GM18861 (cell line): ENCODE measurements around the gene ABCB8.
"Not testable (repeated sequence)": the region's sequence is repeated elsewhere in the genome, so short reads cannot be mapped to it uniquely, and the experiment has no call there.

ENCODE experiments used
- ATAC-seq: cut with Tn5 transposase; IDR thresholded peaks from one replicate; pipeline ENCODE4 v1.9.1; 2021; ENCODE audit not compliant: unreplicated experiment

Gene ABCB8

GRCh38 chr7:150997817-150998216 is 30.4 kb upstream of the ABCB8 start:
- ATAC-seq = no peak

DNA sequence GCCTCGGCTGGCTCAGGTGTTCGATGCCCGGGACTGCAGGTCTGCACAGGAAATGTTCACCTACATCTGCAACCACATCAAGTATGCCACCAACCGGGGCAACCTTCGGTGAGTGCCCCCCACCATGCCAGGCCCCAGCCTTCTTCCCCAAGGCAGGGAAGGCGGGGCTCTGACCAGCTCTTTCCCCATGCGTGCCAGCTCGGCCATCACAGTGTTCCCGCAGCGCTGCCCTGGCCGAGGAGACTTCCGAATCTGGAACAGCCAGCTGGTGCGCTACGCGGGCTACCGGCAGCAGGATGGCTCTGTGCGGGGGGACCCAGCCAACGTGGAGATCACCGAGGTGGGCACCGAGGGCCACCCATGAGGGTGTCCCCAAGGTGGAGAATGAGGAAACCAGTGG is 29.9 kb upstream of the ABCB8 start:
- no peak for ATAC-seq

DNA sequence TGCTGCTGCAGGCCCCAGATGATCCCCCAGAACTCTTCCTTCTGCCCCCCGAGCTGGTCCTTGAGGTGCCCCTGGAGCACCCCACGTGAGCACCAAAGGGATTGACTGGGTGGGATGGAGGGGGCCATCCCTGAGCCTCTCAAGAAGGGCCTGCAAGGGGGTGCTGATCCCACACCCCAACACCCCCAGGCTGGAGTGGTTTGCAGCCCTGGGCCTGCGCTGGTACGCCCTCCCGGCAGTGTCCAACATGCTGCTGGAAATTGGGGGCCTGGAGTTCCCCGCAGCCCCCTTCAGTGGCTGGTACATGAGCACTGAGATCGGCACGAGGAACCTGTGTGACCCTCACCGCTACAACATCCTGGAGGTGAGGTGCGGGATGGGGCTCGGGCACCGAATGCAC is 29.2 kb upstream of the ABCB8 start:
- no peak for ATAC-seq

DNA sequence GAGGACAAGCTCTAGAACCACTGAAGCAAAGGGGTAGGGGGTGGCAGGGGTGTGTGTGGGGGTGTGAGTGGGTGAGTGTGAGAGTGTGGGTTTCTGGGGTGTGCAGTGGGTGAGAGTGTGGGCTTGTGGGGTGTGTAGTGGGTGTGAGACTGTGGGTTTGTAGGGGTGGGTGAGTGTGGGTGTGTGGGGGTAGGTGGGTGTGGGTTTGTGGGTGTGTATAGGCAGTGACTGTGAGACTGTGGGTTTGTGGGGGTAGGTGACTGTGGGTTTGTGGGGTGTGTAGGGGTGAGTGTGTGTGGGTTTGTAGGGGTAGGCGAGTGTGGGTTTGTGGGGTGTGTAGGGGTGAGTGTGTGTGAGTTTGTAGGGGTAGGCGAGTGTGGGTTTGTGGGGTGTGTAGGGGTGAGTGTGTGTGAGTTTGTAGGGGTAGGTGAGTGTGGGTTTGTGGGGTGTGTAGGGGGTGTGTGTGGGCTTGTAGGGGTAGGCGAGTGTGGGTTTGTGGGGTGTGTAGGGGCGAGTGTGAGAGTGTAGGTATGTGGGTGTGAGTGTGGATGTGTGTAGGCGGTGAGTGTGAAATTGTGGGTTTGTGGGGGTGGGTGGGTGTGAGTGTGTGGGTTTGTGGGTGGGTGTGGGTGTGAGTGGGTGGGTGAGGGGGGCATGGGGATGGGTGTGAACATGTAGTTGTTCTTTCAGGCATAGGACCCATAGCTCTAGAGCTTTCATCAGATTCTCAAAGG is 28.6 kb upstream of the ABCB8 start:
- ATAC-seq = no peak

GRCh38 chr7:151000897-151001495 is 27.3 kb upstream of the ABCB8 start:
- ATAC-seq = no peak

DNA sequence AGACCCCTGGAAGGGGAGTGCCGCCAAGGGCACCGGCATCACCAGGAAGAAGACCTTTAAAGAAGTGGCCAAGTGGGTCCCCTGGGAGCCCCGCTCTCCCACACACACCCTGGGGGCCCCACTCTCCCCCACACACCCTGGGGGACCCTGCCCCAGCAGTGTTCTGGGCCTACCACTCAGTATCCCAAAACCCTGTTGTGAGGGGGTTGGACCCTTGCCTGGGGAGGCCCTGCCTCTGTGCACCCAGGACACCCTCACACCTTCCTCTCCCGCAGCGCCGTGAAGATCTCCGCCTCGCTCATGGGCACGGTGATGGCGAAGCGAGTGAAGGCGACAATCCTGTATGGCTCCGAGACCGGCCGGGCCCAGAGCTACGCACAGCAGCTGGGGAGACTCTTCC is 26.7 kb upstream of the ABCB8 start:
- ATAC-seq = no peak

- no peak for ATAC-seq
These were observed 24.7 kb upstream of the ABCB8 start for GRCh38 chr7:151003572-151003971.

DNA sequence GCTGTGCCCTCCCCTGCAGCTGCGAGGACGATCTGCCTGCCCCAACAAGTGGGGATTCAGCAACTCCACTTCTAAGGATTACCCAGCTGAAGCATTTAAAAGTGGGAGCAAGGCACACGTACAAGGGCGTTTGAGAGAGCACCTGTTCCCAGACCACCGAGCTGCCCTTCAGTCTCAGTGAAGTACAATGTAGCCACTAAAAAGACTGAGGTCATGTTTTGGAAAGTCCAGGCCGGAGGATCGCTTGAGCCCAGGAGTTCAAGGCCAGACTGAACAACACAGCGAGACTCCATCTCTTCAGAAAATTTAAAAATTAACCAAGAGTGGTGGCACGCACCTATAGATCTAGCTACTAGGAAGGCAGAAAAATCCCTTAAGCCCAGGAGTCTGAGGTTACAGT is 22.7 kb upstream of the ABCB8 start:
- ATAC-seq = no peak

DNA sequence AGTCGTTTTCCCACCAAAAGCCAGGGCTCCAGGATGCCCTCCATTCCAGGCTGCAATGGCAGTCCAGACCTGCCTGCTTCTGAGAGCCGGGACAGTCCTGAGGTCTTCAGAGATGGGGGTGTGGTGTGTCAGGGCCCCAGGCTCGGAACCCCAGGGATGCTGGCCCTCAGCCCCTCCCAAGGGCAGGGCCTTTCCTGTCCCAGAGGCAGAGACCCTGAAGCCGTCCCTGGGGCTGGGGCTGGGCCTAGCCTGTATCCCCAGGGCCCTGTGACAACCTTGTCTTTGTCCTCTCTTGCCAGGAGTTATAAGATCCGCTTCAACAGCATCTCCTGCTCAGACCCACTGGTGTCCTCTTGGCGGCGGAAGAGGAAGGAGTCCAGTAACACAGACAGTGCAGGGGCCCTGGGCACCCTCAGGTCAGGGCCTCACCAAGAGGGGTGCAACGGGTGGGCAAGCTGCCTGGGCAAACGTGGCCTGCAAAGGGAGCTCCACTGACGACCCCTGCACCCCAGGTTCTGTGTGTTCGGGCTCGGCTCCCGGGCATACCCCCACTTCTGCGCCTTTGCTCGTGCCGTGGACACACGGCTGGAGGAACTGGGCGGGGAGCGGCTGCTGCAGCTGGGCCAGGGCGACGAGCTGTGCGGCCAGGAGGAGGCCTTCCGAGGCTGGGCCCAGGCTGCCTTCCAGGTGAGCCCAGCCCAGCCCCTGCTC is 21.5 kb upstream of the ABCB8 start:
- no peak for ATAC-seq

GRCh38 chr7:151007469-151007898 is 20.8 kb upstream of the ABCB8 start:
- no peak for ATAC-seq

GRCh38 chr7:151008143-151008510 is 20.1 kb upstream of the ABCB8 start:
- no peak for ATAC-seq

DNA sequence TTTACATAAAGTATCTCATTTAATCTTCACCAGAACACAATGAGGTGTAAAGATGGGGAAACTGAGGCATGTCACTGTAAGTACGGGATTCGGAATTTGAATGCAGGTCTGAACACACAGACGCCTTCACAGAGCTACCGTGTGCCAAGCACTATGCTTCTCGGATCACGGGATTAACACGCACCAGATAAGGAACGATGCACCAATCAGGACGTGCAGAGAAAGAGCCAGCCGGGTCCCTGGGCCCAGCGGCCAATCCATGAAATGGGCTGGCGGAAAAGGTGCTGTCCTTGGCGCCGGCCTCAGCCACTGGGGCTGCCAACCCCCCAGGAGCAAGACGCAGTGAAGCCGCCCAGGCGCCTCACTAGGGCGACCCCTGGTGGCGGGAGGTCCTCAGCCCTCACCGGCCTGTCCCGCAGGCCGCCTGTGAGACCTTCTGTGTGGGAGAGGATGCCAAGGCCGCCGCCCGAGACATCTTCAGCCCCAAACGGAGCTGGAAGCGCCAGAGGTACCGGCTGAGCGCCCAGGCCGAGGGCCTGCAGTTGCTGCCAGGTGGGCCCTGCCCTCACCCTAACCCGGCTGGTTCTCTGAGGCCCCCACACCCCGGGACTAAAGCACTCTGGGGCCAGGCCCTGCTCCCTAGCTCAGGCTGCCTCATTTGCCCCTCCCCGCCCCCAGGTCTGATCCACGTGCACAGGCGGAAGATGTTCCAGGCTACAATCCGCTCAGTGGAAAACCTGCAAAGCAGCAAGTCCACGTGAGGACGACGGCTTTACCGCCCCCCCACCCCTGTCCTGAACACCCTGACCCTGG is 19.5 kb upstream of the ABCB8 start:
- no peak for ATAC-seq

- ATAC-seq = no peak
These were observed 18.8 kb upstream of the ABCB8 start for GRCh38 chr7:151009327-151010036.

DNA sequence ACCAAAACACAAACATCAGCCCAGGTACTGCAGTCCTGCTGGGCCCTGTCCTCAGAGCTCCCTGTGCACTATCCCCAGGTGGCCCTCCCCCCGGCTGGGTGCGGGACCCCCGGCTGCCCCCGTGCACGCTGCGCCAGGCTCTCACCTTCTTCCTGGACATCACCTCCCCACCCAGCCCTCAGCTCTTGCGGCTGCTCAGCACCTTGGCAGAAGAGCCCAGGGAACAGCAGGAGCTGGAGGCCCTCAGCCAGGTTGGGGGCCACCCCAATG is 18.3 kb upstream of the ABCB8 start:
- no peak for ATAC-seq

DNA sequence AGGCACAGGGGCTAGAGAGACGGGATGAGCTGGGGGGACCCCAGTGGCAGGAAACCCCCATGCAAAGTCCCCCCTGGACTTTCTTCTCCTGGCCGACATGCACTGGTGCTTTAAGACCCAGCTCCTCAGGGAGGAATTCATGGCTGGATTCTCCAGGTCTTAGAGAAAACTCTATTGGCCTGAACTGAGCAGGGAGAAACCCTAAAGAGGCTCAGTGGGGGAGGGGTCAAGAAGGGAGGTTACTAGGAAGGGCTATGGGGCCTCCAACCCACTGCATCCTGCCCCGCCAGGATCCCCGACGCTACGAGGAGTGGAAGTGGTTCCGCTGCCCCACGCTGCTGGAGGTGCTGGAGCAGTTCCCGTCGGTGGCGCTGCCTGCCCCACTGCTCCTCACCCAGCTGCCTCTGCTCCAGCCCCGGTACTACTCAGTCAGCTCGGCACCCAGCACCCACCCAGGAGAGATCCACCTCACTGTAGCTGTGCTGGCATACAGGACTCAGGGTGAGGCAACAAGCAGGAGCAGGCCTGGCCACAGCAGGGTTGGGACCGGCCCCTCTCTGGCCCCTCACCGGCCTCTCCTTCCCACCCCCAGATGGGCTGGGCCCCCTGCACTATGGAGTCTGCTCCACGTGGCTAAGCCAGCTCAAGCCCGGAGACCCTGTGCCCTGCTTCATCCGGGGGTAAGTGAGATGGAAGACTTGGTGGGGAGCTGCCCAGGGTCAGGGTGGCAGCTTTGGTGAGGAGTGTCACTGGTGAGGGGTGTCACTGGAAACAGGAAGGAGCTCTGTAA is 17.7 kb upstream of the ABCB8 start:
- ATAC-seq = no peak

DNA sequence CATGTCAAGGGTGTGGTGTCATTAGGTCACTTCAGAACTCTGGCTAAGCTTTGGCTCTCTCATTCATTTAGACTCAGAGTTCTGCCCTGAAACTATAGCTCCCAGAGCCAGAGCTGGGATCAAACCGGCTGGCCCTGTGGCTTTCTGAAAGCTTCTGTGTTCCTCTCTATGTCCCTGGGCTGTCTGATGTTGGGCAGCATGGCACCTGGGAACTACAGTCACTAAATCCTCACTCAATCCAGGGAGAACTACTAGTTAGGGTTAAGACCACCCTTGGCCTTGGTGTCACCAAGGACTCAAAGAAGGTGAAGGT is 17.2 kb upstream of the ABCB8 start:
- ATAC-seq = no peak

DNA sequence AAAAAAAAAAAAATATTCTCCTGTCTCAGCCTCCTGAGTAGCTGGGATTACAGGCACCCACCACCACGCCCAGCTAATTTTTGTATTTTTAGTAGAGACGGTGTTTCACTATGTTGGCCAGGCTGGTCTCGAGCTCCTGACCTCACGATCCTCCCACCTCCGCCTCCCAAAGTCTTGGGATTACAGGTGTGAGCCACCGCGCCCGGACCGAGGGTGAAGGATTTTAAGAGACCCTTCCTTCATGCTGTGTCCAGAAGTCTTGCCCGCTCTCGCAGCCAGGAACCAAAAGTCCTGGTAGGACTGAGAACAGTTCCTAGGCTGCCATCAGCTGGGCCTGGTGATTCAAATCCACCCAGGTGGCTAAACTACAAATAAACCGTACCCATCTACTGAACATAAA is 16.6 kb upstream of the ABCB8 start:
- not testable (repeated sequence) for ATAC-seq

GRCh38 chr7:151012031-151012692 is 16.1 kb upstream of the ABCB8 start:
- no peak for ATAC-seq

DNA sequence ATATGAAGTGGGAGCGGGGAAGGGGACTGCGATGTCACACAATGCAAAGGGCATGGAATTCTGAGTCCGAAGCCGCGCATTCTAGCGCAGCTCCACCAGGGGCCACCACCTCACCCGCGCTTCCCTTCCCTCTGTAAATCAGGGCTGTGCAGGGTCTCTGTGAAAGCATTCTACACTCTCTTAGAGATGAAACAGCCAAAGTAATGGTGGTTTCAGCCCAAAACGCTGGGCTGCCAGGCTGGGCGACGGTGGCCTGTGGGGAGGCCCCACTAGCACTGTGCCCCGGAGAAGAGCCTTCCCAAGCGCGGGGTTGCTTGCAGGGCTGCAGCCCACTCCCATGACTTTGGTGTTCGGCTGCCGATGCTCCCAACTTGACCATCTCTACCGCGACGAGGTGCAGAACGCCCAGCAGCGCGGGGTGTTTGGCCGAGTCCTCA is 15.3 kb upstream of the ABCB8 start:
- no peak for ATAC-seq

DNA sequence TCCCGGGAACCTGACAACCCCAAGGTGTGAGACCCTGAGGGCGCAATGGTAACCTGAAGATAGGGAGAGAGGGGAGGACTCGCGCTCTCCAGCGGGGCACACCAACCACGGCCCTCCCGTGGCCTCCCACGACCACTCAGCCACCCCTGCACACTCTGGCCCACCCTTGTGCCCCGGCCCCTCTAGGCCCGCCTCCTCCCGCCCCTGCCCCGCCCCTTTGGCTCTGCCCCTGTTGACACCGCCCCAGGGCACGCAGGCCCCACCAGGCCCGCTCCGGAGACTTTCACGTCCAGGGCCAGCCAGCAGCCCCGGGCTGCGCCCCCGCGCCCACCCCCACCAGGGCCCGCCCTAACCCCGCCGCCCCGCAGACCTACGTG is 14.9 kb upstream of the ABCB8 start:
- no peak for ATAC-seq
